MM.1S (cell line): Measurements from ENCODE around the gene SETD2.

Experiments
- DNase-seq: peaks from one replicate; pipeline ENCODE4 v3.0.0-alpha.2; 2015
- H2AFZ ChIP-seq: fragments of 300-600 bp; sonication (generic); 2 replicates; pipeline ENCODE4 v1.6.0; 2016; ENCODE audit warnings: antibody characterized with exemption, low read length
- H3F3A ChIP-seq: fragments of 300-600 bp; sonication (generic); 2 replicates; pipeline ENCODE4 v1.6.1; 2016; ENCODE audit warnings: mild to moderate bottlenecking, antibody characterized with exemption, low read length, moderate library complexity, mixed read lengths; ENCODE audit not compliant: insufficient read depth
- H3K27ac ChIP-seq: fragments of 300-600 bp; sonication (generic); 2 replicates; pipeline ENCODE4 v1.5.1; 2016; ENCODE audit warnings: mild to moderate bottlenecking, low read length
- H3K27me3 ChIP-seq: fragments of 300-600 bp; sonication (generic); replicated peaks from 2 replicates; pipeline ENCODE4 v1.6.0; 2016; ENCODE audit warnings: low read length; ENCODE audit not compliant: insufficient read depth
- H3K36me3 ChIP-seq: fragments of 300-600 bp; sonication (generic); replicated peaks from 2 replicates; pipeline ENCODE4 v1.6.1; 2016; ENCODE audit warnings: mild to moderate bottlenecking, low read length, mixed read lengths; ENCODE audit not compliant: insufficient read depth
- H3K4me1 ChIP-seq: fragments of 300-600 bp; sonication (generic); 2 replicates; pipeline ENCODE4 v1.6.1; 2016; ENCODE audit warnings: low read length, mixed read lengths
- H3K4me2 ChIP-seq: fragments of 300-600 bp; sonication (generic); 2 replicates; pipeline ENCODE4 v1.6.0; 2016; ENCODE audit warnings: low read depth, low read length
- H3K4me3 ChIP-seq: fragments of 300-600 bp; sonication (generic); 2 replicates; pipeline ENCODE4 v1.5.1; 2016; ENCODE audit warnings: low read length, mixed read lengths
- H3K79me2 ChIP-seq: fragments of 300-600 bp; sonication (generic); 2 replicates; pipeline ENCODE4 v1.6.1; 2016; ENCODE audit warnings: mixed run types, low read length, mixed read lengths
- H3K9ac ChIP-seq: fragments of 300-600 bp; sonication (generic); 2 replicates; pipeline ENCODE4 v1.6.1; 2016; ENCODE audit warnings: low read length, mixed read lengths
- H3K9me2 ChIP-seq: fragments of 300-600 bp; sonication (generic); replicated peaks from 2 replicates; pipeline ENCODE4 v1.6.1; 2016; ENCODE audit warnings: mild to moderate bottlenecking, low read length, mixed read lengths; ENCODE audit not compliant: insufficient read depth
- H3K9me3 ChIP-seq: fragments of 300-600 bp; sonication (generic); replicated peaks from 2 replicates; pipeline ENCODE4 v1.6.1; 2016; ENCODE audit warnings: mild to moderate bottlenecking, low read length, mixed read lengths; ENCODE audit not compliant: insufficient read depth
- H4K20me1 ChIP-seq: fragments of 300-600 bp; sonication (generic); 2 replicates; pipeline ENCODE4 v1.6.1; 2016; ENCODE audit warnings: mild to moderate bottlenecking, low read length, moderate library complexity, mixed read lengths; ENCODE audit not compliant: insufficient read depth
- CTCF ChIP-seq: fragments of 300-600 bp; sonication (generic); IDR thresholded peaks from 2 replicates; pipeline ENCODE4 v1.5.1; 2016; ENCODE audit warnings: antibody characterized with exemption, low read length, mixed read lengths
- EZH2 ChIP-seq: fragments of 300-600 bp; sonication (generic); optimal IDR thresholded peaks from 2 replicates; pipeline ENCODE3; 2017; ENCODE audit warnings: low read depth, mild to moderate bottlenecking, antibody characterized with exemption, low read length, mixed read lengths
- EZH2phosphoT487 ChIP-seq: fragments of 300-600 bp; sonication (generic); IDR thresholded peaks from 2 replicates; pipeline ENCODE4 v1.6.1; 2018; ENCODE audit warnings: antibody characterized with exemption, low read length

Gene SETD2

GRCh38 chr3:47161983-47162696 lies 1.8 kb downstream of the SETD2 start:
- Histone ChIP-seq H3K27me3 (no peaks in the 10 kb centered on the region), H3K9me2 (no peaks in the 10 kb centered on the region), H4K20me1 (peaks cover 40% of the 10 kb centered on the region), H3K79me2 (peaks cover 66% of the 10 kb centered on the region), H3K4me1 (peaks cover 35% of the 10 kb centered on the region), H3K4me2 (peak overlapping the region; percentile 65), H3F3A (peaks cover 22% of the 10 kb centered on the region), H3K9ac (peak overlapping the region; percentile 66; the same call in 1 of the 2 replicates), H2AFZ (no peak overlapping the region), H3K9me3 (no peaks in the 10 kb centered on the region), H3K27ac (no peak overlapping the region; the same call in 1 of the 2 replicates), H3K36me3 (no peaks in the 10 kb centered on the region), H3K4me3 (peak overlapping the region; percentile 96)
- no peak for DNase-seq
- TF ChIP-seq CTCF, result no peak

GRCh38 chr3:47159820-47160219 lies 4.1 kb downstream of the SETD2 start:
- Histone ChIP-seq H3K9ac (no peak overlapping the region), H3K4me2 (no peak overlapping the region), H3K9me3 (no peaks in the 10 kb centered on the region), H3K9me2 (no peaks in the 10 kb centered on the region), H3K27ac (no peak overlapping the region), H3K4me1 (peaks cover 24% of the 10 kb centered on the region), H3K4me3 (no peak overlapping the region), H3F3A (peaks cover 19% of the 10 kb centered on the region), H3K36me3 (no peaks in the 10 kb centered on the region; the same call in 1 of the 2 replicates), H2AFZ (no peak overlapping the region), H3K27me3 (no peaks in the 10 kb centered on the region), H4K20me1 (peaks cover 56% of the 10 kb centered on the region), H3K79me2 (peaks cover 88% of the 10 kb centered on the region)
- TF ChIP-seq CTCF, result no peak
- no peak for TF ChIP-seq EZH2
- TF ChIP-seq EZH2phosphoT487, result no peak
- DNase-seq, result no peak

- Histone ChIP-seq H3K9ac (no peak overlapping the region), H3K4me3 (no peak overlapping the region), H3K27ac (no peak overlapping the region), H3K9me3 (no peaks in the 10 kb centered on the region), H3F3A (peaks cover 10% of the 10 kb centered on the region; the same call in 1 of the 2 replicates), H3K9me2 (no peaks in the 10 kb centered on the region), H3K36me3 (no peaks in the 10 kb centered on the region; the same call in 1 of the 2 replicates), H3K4me1 (peaks cover 24% of the 10 kb centered on the region), H3K27me3 (no peaks in the 10 kb centered on the region), H3K4me2 (no peak overlapping the region), H4K20me1 (peaks cover 56% of the 10 kb centered on the region), H2AFZ (no peak overlapping the region), H3K79me2 (peaks cover 100% of the 10 kb centered on the region)
- no peak for DNase-seq
- TF ChIP-seq EZH2phosphoT487 (no peak), CTCF (no peak), EZH2 (no peak)
Observed at GRCh38 chr3:47158208-47158607, 5.7 kb downstream of the SETD2 start.
